Lower leg skin (tissue), 3 donors: ENCODE data around the gene DPP10.

ENCODE experiments used
- POLR2A ChIP-seq, 2 donors: fragments of 450-650 bp; IDR thresholded peaks; one replicate each; pipeline ENCODE4 v1.6.1; 2016 to 2017; ENCODE audit warnings: antibody characterized with exemption in 2 of 2, mild to moderate bottlenecking in 1 of 2, moderate library complexity in 1 of 2
- TF ChIP-seq, protein P1 (sequence below), 3 donors: fragments of 450-650 bp; IDR thresholded peaks; one replicate each; pipeline ENCODE4 v1.5.1; 2016; ENCODE audit warnings: antibody characterized with exemption in 3 of 3, mild to moderate bottlenecking in 3 of 3, moderate library complexity in 2 of 3

DNA sequence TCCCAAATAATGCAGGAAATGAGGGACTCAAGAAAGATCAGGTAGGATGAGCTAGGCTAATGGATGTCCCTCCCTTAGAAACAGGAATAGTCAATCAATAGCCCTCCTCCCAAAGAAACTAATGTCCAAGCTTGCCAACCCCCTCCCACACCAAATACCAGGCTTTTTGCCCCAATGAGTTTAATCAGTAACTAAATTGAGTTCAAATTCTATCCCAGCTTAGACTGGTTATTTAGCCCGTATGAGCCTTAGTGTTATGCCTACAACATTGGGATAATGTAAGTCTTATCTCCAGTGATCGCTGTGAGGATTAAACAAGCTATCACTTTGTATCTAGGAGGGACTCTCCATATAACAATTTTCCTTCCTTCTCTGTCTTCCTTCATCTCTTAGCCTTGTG lies 310.7 kb downstream of the DPP10 start:
- TF ChIP-seq, protein P1, sequence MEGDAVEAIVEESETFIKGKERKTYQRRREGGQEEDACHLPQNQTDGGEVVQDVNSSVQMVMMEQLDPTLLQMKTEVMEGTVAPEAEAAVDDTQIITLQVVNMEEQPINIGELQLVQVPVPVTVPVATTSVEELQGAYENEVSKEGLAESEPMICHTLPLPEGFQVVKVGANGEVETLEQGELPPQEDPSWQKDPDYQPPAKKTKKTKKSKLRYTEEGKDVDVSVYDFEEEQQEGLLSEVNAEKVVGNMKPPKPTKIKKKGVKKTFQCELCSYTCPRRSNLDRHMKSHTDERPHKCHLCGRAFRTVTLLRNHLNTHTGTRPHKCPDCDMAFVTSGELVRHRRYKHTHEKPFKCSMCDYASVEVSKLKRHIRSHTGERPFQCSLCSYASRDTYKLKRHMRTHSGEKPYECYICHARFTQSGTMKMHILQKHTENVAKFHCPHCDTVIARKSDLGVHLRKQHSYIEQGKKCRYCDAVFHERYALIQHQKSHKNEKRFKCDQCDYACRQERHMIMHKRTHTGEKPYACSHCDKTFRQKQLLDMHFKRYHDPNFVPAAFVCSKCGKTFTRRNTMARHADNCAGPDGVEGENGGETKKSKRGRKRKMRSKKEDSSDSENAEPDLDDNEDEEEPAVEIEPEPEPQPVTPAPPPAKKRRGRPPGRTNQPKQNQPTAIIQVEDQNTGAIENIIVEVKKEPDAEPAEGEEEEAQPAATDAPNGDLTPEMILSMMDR (IDR thresholded peaks at IDR 0.05), result no peak
- TF ChIP-seq POLR2A (IDR thresholded peaks at IDR 0.05), result no peak
